AG10803 (cell line): ENCODE results near the gene KCNIP4.

ENCODE experiments used
- DNase-seq: peaks from one replicate; pipeline ENCODE4 v3.0.0; 2010; ENCODE audit warnings: low read depth
- H3K4me3 ChIP-seq: 2 replicates; pipeline ENCODE4 v1.5.1; 2011; ENCODE audit warnings: mild to moderate bottlenecking, low read length, control low read depth
- TF ChIP-seq, protein P1 (sequence below): conservative IDR thresholded peaks from 2 replicates; pipeline ENCODE4 v1.5.1; 2011; ENCODE audit warnings: mild to moderate bottlenecking, low read length, control low read depth, inconsistent platforms

The KCNIP4 gene

DNA sequence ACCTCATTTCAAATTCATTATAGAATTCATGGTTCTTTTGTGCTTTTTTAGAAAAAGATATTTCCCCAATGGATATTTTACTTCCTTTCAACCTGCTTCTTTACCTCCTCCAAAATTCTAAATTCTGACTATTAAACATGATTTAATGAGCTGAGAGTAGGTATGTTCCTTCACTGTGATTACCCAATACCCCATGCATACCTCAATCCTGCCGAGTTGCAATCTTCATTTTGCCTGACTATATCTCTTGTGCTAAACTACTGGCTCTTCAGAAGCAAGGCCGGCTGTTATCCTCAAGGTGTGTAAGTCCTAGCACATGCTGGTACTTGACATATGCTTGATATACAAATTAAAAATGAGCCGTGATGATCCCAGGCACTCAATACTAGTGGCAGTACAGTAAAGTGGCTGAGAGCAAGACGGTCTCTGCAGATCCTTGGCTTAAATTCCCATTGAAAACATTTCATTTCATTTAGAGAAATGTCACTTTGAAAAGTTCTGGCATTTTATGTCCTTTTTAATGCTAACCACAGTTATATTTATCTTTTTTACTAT lies 320.4 kb downstream of the KCNIP4 start:
- H3K4me3 ChIP-seq = no peak overlapping the region
- TF ChIP-seq, protein P1, sequence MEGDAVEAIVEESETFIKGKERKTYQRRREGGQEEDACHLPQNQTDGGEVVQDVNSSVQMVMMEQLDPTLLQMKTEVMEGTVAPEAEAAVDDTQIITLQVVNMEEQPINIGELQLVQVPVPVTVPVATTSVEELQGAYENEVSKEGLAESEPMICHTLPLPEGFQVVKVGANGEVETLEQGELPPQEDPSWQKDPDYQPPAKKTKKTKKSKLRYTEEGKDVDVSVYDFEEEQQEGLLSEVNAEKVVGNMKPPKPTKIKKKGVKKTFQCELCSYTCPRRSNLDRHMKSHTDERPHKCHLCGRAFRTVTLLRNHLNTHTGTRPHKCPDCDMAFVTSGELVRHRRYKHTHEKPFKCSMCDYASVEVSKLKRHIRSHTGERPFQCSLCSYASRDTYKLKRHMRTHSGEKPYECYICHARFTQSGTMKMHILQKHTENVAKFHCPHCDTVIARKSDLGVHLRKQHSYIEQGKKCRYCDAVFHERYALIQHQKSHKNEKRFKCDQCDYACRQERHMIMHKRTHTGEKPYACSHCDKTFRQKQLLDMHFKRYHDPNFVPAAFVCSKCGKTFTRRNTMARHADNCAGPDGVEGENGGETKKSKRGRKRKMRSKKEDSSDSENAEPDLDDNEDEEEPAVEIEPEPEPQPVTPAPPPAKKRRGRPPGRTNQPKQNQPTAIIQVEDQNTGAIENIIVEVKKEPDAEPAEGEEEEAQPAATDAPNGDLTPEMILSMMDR = no peak
- no peak for DNase-seq

DNA sequence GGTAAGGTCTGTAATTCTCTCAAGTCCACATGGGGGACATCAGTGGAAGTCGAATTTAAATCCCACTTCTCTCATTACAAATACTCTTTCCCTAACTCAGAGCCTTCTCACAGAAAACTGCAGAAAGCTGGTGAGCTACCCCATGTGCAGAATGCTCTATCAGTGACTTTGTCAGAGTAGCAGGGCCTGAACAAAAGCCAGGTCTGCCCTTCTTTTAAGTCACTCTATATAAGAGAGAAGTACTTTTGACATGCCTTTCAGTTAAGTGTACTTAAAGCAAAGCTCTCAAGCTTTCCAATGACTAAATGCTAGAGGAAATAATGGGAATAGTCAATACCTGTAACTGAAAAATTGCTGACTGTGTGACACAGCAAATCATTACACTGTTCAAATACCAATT lies 323.1 kb downstream of the KCNIP4 start:
- H3K4me3 ChIP-seq = no peak overlapping the region
- TF ChIP-seq, protein P1 = no peak
- no peak for DNase-seq

DNA sequence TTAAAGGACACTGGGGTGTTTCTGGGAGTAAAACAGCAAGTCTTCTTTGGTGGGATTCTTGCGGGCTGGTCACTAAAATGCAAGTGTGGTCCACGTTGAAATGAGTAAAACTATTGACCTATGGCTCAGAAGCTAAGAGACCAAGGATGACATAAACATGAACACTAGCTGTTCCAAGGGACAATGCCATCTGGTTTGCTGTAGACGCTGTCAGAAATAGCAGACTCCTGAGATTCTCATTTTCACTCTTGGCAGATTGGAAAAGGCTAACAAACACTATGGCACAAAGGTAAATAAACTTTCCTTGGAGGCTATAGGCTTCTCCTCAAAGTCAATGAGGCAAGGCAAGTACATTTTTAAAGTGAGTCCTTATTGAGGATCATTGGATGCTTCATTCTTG lies 343.6 kb downstream of the KCNIP4 start:
- TF ChIP-seq, protein P1 = no peak
- H3K4me3 ChIP-seq = no peak overlapping the region
- DNase-seq = no peak

DNA sequence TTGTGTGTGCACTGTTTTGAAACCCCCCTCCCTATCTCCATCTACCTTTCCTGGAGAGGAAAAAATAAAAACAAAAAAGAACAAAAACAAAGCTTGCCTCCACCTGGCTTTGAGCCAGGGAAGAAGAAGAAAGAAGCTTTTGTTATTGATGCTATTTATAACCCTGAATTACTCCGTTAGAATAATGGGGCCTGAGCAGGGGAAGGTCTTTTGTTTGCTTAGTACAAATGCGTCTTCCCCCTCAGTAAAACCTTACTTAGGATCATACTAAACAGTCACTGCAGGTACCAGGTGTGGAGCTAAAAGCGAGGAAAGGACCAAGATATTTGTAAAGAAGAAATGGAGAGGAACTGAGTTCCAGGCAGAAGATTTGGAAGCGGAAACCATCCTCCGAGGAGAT lies 352.1 kb downstream of the KCNIP4 start:
- TF ChIP-seq, protein P1 = no peak
- H3K4me3 ChIP-seq = no peak overlapping the region
- no peak for DNase-seq

DNA sequence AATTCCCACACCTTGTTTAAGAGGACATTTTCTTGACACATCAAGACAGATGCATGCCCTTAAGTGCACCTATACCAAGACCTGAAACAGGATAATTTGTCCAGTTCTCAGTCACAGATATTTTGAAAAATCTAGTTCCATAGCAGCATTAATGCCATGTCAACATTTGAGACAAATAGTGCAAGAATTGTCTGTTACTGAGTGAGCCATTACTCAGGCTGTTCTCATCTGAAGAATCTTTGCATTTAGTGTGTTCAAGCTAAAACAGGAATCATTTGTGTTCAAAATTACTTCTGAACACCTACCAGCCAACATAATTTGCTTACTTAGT lies 354.9 kb downstream of the KCNIP4 start:
- no peak overlapping the region for H3K4me3 ChIP-seq
- DNase-seq = no peak
- TF ChIP-seq, protein P1 = no peak

DNA sequence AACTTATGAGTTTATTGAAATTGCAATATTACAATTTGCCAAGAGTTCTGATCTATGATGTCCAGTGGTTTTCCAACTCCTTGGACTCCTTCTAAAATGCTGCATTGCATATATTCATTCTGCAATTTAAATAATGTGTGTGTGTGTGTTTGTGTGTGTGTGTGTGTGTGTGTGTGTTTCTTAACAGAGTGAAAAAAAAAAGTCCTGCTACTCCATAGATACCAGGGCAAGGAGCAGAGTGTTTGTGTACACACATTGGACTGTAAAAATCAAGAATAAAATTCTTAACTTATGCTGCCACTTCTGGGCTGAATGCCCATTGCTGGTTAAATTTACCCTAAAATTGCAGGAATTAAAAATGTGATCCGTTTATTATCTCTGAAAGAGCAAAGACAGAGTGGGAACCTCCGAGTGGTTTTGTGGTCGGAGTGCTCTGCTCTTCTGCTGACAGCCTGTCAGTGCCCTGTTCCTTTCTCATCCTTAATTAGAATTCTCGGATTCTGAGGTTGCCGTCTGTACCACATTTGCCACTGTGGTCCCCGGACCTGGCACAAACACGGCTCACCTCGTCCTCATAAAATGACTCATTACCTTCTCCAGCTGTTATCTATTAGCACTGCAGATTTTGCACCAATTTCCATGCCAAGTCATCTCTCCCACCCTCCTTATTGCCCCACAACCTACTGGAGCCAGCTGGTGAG lies 355.5 kb downstream of the KCNIP4 start:
- H3K4me3 ChIP-seq = no peak overlapping the region
- no peak for DNase-seq
- TF ChIP-seq, protein P1 = no peak

DNA sequence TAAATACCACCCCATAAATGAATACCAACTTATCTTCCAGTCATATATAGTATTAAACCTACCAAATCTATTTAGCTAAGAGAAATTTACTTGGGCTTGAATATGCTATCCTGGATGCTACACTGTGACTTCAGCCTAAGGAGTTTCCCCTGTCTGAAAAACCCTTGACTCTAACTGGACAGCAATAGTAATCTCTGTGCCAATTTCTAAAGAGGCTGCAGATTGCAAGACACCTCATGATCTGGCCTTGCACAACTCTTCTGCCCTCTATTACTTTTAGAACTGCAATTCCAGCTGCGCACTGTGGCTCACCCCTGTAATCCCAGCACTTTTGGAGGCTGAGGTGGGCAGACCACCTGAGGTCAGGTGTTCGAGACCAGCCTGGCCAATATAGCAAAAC lies 371.5 kb downstream of the KCNIP4 start:
- TF ChIP-seq, protein P1 = no peak
- no peak for DNase-seq
- no peak overlapping the region for H3K4me3 ChIP-seq
